Superior temporal gyrus (tissue), 1 donor: ENCODE results near the gene NCBP2L.
"Not testable (repeated sequence)": the region's sequence is repeated elsewhere in the genome, so short reads cannot be mapped to it uniquely, and the experiment has no call there.

Experiments
- DNase-seq: peaks from one replicate; pipeline ENCODE4 v3.0.0-alpha.2; 2016; ENCODE audit errors: extremely low spot score

Gene NCBP2L

GRCh38 chrX:107810053-107810452 lies 32.5 kb downstream of the NCBP2L start:
- not testable (repeated sequence) for DNase-seq

GRCh38 chrX:107818900-107819521 lies 41.5 kb downstream of the NCBP2L start:
- DNase-seq: no peak

- DNase-seq: no peak
Observed at GRCh38 chrX:107823042-107823441, 45.5 kb downstream of the NCBP2L start.

GRCh38 chrX:107823456-107823855 lies 45.9 kb downstream of the NCBP2L start:
- no peak for DNase-seq

GRCh38 chrX:107825698-107826237 lies 48.2 kb downstream of the NCBP2L start, which contains the start of gene MID2:
Gene MID2, plus strand, starts transcription at chrX:107825866. Its CDS starts 561 bp downstream, at chrX:107826427.
- DNase-seq: no peak

GRCh38 chrX:107826238-107827029 lies 48.9 kb downstream of the NCBP2L start:
- peak; percentile 10 for DNase-seq

- peak; percentile 31 for DNase-seq
Observed at GRCh38 chrX:107827030-107827831, 49.7 kb downstream of the NCBP2L start.

GRCh38 chrX:107827852-107828251 lies 50.3 kb downstream of the NCBP2L start:
- DNase-seq: no peak

GRCh38 chrX:107829878-107830277 lies 52.3 kb downstream of the NCBP2L start:
- no peak for DNase-seq

GRCh38 chrX:107831071-107831730 lies 53.7 kb downstream of the NCBP2L start:
- peak; percentile 8 for DNase-seq

GRCh38 chrX:107834275-107835201 lies 57.0 kb downstream of the NCBP2L start:
- no peak for DNase-seq

GRCh38 chrX:107836958-107837357 lies 59.4 kb downstream of the NCBP2L start:
- no peak for DNase-seq

- DNase-seq: no peak
Observed at GRCh38 chrX:107840971-107841370, 63.4 kb downstream of the NCBP2L start.

GRCh38 chrX:107842715-107843400 lies 65.3 kb downstream of the NCBP2L start:
- no peak for DNase-seq
